ENCODE results near the gene STK11IP. TPM values are rescaled to one million over a fixed set of nuclear protein-coding genes. Genes with fewer than 3 reads are reported as not detected.
"Not testable (repeated sequence)": the region's sequence is repeated elsewhere in the genome, so short reads cannot be mapped to it uniquely, and the experiment has no call there.

The STK11IP gene
- total RNA-seq, 2 donors from 2014 or later = 27.9 to 35.5 TPM

DNA sequence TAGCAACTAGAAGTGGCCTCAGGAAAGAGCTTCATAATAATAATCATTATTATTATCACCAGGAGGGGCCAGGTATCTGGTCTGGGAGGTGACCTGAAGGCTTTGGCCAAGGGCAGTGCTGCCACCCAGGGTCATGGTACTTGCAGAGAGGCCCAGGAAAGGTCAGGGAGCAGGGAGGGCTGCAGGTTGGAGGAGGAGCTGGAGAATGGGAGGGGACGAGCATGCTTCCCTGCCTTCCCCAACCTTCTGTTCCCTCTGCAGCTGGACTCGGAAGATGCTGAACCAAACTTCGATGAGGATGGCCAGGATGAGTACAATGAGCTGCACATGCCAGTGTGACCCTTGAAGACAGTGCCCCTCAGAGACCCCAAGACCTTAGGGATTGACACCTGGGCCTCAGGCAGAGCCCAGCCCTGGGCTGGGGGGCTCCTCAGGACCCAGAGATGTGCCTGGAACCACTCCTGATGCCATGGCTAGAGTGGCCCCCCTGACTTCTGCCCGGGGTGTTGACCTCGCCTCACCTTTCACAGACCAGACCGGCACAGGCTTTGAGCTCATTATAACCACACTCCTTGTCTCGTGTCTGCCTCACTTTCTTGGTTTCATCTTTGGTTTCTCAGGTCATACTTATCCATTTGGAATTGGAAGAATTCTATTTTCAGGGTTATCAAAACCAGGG lies 43.9 kb downstream of the STK11IP start:
- ATAC-seq (no peak), DNase-seq (no peak)
- intact Hi-C loops (cut with DNase I, micrococcal nuclease) = loop anchor here in 1 of 2 donors (10.0 kb wide), 1 partner anchor 97 kb away; the partner anchor contains the start of genes CHPF and TMEM198

DNA sequence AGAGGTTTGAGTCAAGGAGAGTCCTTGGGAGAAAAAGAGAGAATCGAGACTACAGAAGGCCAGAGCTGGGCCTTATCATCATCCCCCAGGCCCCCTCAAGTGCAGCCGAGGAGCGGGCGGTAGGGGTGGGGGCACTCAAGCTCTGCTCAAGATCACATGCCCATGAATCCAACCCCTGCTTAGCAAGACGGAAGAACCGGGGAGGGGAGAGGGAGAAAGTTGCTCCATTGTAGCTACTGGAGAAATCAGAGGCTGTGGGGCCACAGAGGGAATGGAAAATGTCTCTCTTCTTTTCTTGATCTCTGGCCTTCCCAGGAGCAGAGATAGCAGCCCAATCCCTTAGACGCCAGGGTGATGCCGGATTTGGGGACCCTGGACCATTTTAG lies 44.4 kb downstream of the STK11IP start:
- ATAC-seq = no peak
- intact Hi-C loops (cut with DNase I, micrococcal nuclease) = loop anchor here in 1 of 2 donors (10.0 kb wide), 1 partner anchor 97 kb away; the partner anchor contains the start of genes CHPF and TMEM198
- no peak for DNase-seq

DNA sequence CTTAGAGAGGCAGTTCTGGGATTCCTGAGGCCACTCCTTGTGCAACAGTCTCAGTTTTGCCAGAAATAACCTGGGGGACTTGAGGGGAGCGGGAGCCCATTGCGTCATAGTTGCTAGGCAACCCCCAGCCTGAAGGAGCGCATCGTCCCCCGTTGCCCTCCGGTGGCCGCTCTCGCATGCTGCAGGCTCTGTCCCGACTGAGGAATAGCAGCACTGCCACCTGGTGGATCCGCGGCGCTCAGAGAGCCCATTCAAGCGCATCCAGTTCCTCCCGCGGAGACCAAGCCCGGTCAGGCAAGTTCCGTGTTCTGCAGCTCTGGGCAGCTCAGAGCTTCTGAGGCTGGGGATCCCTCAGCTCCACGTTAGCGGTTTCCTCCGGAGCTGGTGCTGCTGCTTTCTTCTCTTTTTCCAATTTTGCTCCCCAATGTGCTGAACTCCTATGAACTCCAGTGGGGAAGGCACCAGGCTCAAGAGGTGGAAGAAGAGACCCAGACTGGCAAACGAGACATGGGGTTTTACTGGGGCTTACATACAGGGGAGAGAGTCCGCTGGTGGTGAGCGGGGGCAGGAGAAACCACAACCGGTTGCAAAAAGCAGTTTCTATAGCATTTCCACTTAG lies 44.9 kb downstream of the STK11IP start:
- intact Hi-C loops (cut with DNase I, micrococcal nuclease) = loop anchor here in 1 of 2 donors (10.0 kb wide), 1 partner anchor 98 kb away; the partner anchor contains the start of genes CHPF and TMEM198
- DNase-seq (peak; percentile 94 to 97), ATAC-seq (peak; percentile 99)

DNA sequence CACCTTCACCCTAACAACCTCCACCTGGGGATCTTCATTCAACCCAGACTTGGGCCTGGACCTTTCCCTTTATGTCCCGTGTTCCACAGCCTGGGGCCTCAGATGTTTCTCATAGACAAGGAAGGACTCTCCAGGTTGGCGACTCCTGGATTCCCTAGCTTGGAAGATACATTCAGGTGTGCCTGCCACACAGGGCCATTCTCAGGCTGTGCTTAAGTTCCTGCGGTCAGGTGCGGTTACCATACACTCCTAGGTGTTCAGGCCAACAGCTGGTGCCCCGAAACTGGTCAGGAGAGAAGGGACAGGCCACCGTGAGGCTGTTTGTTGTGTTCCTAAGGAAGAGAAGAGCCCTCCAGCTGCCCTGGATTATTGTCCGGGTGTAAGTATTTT lies 45.4 kb downstream of the STK11IP start:
- DNase-seq (no peak), ATAC-seq (no peak)
- intact Hi-C loops (cut with DNase I, micrococcal nuclease) = loop anchor here in 1 of 2 donors (10.0 kb wide), 1 partner anchor 98 kb away; the partner anchor contains the start of genes CHPF and TMEM198

DNA sequence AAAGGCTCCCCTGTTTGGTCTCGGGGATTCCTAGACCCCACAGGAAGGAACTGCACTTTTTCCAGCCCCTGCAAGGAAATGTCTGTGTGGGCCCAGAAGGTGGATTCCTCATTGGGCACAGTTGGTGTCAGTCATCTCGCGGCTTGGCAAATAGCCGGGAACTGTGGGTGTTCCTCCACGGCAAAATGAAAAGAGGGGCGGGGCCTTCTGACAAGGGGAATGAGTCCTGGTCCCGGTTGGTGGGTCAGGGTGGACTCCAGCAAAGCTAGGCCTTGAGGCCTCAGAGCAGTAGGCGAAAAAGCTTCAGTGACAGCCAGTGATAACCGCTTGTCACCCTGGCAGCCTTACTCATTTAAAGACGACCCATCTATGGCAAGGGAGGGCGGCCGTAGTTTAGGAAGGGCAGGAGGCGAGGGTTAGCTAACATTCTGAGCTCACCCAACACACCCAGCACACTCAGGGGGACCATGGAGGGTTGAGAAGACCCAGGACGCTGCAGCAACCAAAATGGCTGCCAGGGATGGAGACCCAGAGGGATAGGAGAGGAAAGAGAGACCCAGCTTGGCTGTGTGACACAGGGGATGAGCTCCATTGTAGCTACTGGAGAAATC lies 46.2 kb downstream of the STK11IP start:
- ATAC-seq = no peak
- intact Hi-C loops (cut with DNase I, micrococcal nuclease) = loop anchor here in 1 of 2 donors (10.0 kb wide), 1 partner anchor 99 kb away; the partner anchor contains the start of genes CHPF and TMEM198
- no peak for DNase-seq

DNA sequence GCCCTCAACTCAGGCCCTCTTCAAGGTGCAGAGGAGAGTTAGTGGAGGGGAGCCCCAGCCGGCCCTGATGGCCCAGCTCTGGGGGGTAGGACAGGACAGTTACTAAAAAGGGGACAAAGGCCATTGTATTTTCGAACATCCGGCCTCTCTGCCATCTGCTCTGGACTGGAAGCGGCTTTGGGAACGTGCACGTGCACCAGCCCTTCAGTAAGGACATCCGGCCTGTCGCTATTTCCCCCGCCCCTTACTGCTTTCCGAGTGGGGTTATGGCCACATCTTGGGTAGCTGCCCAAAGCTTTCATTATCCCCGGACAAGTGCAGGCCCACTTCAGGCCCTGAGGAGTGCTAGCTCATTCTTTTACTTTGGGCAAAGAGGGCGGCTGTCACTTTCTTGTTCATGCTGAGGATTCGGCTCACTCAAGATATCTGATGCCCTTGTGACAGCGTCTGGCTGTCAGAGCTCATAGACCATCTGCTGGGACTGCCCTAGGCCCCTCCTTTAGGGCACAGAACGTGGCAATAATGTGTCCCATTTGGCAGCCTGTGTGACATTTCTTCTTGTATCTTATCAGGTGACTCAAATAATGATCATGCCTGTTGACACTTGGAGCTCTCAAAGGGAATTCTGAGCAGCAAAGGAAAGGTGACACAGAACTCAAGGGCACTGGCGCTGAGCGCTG lies 47.3 kb downstream of the STK11IP start:
- ATAC-seq = peak; percentile 30
- no peak for DNase-seq
- intact Hi-C loops (cut with DNase I, micrococcal nuclease) = loop anchor here in 1 of 2 donors (10.0 kb wide), 1 partner anchor 100 kb away; the partner anchor contains the start of genes CHPF and TMEM198

DNA sequence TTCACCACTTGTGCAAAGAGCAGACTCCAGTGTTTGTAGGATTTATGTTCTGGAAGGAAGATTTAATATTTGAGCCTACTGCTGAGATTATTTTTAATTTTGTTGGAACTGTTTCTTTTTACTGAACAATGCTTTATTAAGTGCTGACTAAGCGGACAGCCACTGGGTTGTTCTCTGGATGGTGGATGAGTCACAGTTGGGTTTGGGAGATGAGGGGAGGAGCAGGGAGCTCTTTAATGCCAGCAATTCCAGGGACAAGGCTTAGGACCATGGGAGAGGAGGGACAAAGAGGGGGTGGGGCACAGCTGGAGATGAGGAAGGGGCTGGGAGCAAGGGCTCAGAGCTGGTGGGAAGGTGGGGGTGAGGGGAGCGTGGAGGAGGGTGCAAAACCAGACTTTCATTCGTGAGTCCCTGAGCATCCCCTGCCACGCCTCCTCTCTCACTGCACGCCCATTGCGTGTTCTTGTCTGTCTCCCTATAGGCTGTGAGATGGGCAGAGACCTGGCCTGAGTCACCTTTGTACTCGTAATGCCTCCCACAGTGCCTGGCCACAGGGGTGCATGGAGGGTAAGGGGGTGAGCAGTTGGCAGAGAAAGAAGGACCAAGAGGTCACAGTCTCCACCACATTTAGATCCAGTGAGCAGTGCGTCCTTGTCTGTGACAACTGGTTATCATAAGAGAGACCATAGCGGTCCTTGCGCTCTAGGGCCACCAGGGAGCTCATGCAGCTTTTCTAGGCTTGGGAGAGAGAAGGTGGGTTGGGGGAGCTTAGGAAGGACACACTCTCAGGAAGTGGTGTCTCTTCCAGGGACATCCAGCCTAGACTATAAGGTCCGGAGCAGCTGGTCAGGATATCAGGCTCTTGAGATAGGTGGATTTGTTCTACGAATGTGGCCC lies 48.2 kb downstream of the STK11IP start:
- intact Hi-C loops (cut with DNase I, micrococcal nuclease) = loop anchor here in 1 of 2 donors (10.0 kb wide), 1 partner anchor 101 kb away; the partner anchor contains the start of genes CHPF and TMEM198

DNA sequence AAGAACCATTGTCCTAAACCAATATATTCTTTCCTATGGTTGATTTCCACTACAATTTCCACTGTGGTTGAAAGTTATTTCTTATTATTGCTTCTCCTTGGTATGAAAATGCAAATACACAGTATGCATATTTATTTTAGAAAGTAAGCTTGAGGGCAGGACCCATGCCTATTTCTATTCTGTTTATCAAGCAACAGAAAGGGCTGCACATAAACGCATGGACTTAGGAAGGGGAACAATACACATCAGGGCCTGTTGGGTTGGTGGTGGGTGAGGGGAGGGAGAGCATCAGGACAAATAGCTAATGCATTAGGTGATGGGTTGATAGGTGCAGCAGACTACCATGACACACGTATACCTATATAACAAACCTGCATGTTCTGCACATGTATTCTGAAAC lies 50.5 kb downstream of the STK11IP start:
- DNase-seq = no peak
- ATAC-seq = no peak
- intact Hi-C loops (cut with DNase I, micrococcal nuclease) = loop anchor here in 1 of 2 donors (10.0 kb wide), 1 partner anchor 103 kb away; the partner anchor contains the start of genes CHPF and TMEM198

More for the DNA sequence above, 48.2 kb downstream of the STK11IP start:
- ATAC-seq (no peak), DNase-seq (no peak)

DNA sequence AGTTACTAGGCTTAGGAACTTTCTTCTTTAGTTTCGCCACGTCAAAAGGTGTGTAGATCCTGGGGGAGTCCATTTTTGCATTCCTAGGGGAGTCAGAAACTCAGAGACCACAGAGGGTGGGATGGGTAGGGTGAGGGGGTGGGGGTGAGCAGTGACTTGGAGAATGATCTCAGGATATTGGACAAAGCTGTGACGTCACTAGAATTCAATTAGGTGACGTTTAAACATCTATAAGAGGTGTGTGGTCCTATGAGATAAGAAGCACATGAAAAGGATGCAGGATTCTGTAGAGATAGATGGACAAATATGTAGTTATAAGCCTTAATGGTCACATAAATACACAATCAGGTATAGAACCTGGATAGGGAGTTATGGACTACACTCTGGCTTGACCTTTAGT lies 51.3 kb downstream of the STK11IP start:
- ATAC-seq = no peak
- intact Hi-C loops (cut with DNase I, micrococcal nuclease) = loop anchor here in 1 of 2 donors (10.0 kb wide), 1 partner anchor 104 kb away; the partner anchor contains the start of genes CHPF and TMEM198
- DNase-seq = no peak

DNA sequence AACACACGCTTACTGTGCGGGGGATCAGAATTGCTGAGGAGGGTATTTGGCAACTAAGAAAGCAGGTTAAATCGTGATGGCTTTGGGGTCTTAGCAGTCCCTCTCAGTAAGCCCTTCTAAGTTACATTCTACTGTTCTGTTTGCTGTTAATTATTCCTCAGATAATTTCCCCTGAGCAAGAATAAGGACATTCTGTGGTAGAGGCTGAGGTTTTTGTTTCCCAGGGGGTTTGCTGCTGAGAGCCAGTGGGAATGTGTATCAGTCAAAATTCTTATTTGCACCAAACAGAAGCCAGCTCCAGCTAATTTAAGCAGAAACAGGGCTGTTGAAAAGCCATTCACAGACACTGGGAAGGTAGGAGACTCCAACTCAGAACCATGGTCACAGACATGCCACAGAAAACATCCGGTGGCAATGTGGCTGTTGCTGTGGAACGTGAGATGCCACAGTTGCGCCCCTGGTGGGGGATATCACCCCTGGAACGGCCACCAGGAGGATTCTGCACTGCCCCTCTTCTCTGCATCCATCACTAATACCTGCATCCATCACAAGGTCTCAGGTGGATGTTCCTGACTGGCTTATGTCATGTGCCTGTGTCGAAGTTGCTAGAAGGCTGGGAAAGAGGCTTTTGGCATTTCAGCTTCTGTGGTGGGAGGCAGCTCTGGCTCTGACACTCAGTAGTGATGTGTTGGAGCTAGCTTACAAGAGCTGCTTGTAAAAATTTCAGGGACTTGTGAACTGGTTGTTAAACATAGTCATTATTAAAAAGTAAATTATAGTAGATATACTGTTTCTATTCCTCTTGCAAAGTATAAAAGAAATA lies 53.0 kb downstream of the STK11IP start:
- DNase-seq (no peak), ATAC-seq (no peak)
- intact Hi-C loops (cut with DNase I, micrococcal nuclease) = no loop called here

DNA sequence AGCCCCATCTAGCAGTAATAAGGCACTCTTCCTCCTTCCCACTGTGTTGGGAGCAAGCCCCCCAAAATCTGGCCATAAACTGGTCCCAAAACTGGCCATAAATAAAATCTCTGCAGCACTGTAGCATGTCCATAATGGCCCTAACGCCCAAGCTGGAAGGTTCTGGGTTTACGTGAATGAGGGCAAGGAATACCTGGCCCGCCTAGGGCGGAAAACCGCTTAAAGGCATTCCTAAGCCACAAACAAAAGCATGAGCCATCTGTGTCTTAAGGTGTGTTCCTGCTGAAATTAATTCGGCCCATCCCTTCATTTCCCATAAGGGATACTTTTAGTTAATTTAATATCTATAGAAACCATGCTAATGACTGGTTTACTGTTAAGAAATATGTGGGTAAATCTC lies 54.0 kb downstream of the STK11IP start:
- ATAC-seq; intact Hi-C loops (cut with DNase I, micrococcal nuclease); DNase-seq: not testable (repeated sequence)

DNA sequence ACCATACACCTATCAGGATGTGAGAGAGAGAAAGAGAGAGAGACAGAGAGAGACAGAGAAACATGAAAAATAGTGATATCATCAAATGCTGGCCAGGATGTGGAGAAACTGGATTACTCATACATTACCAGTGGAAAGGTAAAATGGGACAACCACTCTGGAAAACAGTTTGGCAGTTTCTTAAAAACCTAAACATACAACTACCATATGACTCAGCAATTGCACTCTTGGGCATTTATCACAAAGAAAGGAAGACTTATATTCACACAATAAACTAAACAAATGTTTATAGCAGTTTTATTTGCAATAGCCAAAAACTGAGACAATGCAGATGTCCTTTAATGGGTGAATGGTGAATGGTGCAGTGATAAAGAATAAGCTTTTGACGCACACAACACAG lies 58.9 kb downstream of the STK11IP start:
- intact Hi-C loops (cut with DNase I, micrococcal nuclease) = no loop called here
- DNase-seq (no peak), ATAC-seq (no peak)

DNA sequence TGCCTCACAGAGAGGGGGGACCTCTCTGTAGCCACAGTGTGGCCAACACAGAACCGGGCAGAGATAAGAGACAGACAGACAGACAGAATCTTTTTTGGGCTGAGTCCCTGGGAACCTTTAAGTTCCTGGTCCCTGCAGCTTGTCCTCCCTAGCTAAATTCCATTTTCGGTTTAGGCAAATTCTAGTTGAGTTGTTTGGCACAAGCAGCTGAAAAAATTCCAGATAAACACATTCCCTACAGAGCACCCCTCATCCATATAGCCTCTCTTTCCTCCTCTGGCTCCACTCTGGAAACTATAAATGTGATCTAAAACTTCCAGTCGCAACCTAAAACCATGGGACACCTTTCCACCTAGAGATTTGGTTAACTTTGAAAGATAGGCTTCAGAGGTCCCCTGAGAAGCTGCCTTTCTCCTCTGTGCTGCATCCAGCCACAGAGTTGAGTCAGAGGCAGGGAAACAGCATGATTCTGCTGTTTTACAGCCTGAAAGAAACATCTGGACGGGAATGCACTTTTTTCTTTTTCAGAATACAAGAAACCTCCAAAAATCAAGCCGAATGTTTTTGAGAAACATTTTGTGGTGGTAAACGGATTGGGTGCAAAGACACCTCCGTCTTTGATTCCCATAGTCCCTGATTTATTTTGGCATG lies 60.7 kb downstream of the STK11IP start:
- ATAC-seq (no peak), DNase-seq (no peak)
- intact Hi-C loops (cut with DNase I, micrococcal nuclease) = no loop called here

DNA sequence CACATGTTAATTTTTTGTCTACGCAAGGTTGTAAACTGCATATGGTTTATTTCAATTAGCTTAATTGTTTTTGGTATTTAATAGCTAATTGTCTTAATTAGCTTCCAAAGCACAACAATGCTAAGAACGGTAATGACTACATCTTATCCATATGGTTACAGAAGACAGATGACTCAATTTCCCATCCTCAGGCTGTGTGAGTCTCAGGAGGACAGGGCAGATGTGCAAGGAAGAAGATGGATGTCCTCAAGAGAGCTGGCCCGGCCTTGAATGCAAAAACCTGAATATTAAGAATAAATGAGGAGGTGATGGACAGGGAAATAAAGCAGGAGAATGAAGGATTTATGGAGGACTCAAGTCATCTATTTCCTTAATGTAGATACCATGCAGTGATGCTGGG lies 61.2 kb downstream of the STK11IP start:
- no peak for ATAC-seq
- intact Hi-C loops (cut with DNase I, micrococcal nuclease) = no loop called here
- no peak for DNase-seq

DNA sequence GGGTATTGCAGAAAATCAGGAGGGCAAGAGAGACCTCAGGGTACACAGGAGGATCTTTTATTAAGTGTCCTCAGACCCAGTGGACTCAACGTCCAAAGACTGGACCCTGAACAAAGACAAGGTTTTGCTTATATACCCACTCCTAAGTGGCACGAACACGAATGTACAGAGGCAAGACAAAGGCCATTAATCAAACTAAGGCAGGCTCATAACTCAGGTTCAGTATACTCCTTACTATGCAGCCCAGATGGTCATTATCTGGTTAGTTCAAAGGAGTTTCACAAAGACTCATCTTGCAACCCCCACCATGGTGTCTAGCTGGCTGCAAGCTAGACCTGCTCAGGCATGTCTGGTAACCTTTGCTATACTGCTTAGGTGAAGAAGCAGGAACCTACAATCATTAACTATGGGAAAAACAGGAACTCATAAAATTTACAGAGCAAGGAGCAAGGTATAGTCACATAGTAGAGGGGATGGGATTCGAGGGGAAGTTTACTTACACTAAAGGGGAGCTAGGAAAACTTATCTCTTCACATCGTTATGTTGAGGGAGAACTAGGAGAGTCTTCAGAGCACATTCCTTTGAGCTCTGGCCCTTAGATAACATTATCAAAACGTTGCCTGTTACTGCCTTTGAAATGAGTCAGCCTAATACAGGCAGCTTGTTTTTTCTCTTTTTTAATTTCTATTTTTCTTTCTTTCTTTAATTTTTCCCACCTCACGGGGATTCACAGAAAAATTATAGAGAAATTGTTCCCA lies 63.7 kb downstream of the STK11IP start:
- DNase-seq (no peak), ATAC-seq (peak; percentile 96)
- intact Hi-C loops (cut with DNase I, micrococcal nuclease) = no loop called here

DNA sequence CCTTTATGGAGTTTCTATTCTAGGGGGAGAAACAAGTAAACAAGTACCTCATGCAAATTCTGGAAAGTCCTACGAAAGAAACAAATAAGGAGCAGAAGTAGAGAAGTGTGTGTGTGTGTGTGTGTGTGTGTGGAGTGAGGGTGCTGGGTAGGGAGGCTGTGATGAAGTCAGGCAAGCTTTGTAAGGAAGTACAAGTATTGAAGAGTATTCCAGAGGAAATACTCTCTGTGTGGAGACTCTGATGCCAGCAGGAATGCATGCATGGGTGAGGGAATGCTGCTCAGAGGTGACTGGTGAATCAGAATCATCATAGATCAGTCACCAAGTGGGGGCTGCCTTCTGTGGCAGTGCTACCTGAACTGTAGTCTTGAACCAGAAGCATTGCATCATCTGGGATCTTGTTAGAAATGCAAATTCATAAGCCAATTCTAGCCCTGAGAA lies 64.3 kb downstream of the STK11IP start:
- ATAC-seq (peak; percentile 64), DNase-seq (no peak)
- intact Hi-C loops (cut with DNase I, micrococcal nuclease) = no loop called here

Measured in left colon (tissue), 2 donors.